GM04503 (cell line): ENCODE results near the gene NR4A3.

ENCODE experiments used
- DNase-seq: peaks from one replicate; pipeline ENCODE4 v3.0.0-alpha.2; 2012; ENCODE audit warnings: low read depth

The NR4A3 gene

GRCh38 chr9:99814359-99814758, 7.3 kb upstream of the NR4A3 start:
- DNase-seq, result no peak

- no peak for DNase-seq
These were observed 5.3 kb upstream of the NR4A3 start for GRCh38 chr9:99816392-99816791.

- no peak for DNase-seq
These were observed 3.2 kb upstream of the NR4A3 start for GRCh38 chr9:99818500-99818899.

GRCh38 chr9:99819123-99819855, 2.4 kb upstream of the NR4A3 start:
- DNase-seq, result no peak

- DNase-seq, result peak; percentile 60
These were observed 1.6 kb upstream of the NR4A3 start for GRCh38 chr9:99819856-99820684.

GRCh38 chr9:99820685-99821395, 845 bp upstream of the NR4A3 start:
- DNase-seq, result no peak

- no peak for DNase-seq
These were observed 572 bp downstream of the NR4A3 start for GRCh38 chr9:99822109-99822805.

- DNase-seq, result no peak
These were observed 1.3 kb downstream of the NR4A3 start for GRCh38 chr9:99822806-99823591.

GRCh38 chr9:99823681-99824377, 2.1 kb downstream of the NR4A3 start:
- DNase-seq, result no peak

- DNase-seq, result no peak
These were observed 2.9 kb downstream of the NR4A3 start for GRCh38 chr9:99824378-99825171.

GRCh38 chr9:99825172-99826046, 3.7 kb downstream of the NR4A3 start:
- DNase-seq, result no peak

- DNase-seq, result no peak
These were observed 4.9 kb downstream of the NR4A3 start for GRCh38 chr9:99826579-99826978.

- no peak for DNase-seq
These were observed 5.6 kb downstream of the NR4A3 start for GRCh38 chr9:99827244-99827643.

- DNase-seq, result no peak
These were observed 6.3 kb downstream of the NR4A3 start for GRCh38 chr9:99828054-99828416.

GRCh38 chr9:99828417-99829176, 6.9 kb downstream of the NR4A3 start:
- no peak for DNase-seq

GRCh38 chr9:99831857-99832557, 10.3 kb downstream of the NR4A3 start:
- DNase-seq, result no peak

- DNase-seq, result no peak
These were observed 10.8 kb downstream of the NR4A3 start for GRCh38 chr9:99832558-99832864.

GRCh38 chr9:99833735-99834134, 12.1 kb downstream of the NR4A3 start:
- DNase-seq, result no peak
